ENCODE results near the gene TGFBR1.

TGFBR1 gene

GRCh38 chr9:99155736-99156135 is 50.8 kb downstream of the TGFBR1 start:
- TF ChIP-seq, protein P1, sequence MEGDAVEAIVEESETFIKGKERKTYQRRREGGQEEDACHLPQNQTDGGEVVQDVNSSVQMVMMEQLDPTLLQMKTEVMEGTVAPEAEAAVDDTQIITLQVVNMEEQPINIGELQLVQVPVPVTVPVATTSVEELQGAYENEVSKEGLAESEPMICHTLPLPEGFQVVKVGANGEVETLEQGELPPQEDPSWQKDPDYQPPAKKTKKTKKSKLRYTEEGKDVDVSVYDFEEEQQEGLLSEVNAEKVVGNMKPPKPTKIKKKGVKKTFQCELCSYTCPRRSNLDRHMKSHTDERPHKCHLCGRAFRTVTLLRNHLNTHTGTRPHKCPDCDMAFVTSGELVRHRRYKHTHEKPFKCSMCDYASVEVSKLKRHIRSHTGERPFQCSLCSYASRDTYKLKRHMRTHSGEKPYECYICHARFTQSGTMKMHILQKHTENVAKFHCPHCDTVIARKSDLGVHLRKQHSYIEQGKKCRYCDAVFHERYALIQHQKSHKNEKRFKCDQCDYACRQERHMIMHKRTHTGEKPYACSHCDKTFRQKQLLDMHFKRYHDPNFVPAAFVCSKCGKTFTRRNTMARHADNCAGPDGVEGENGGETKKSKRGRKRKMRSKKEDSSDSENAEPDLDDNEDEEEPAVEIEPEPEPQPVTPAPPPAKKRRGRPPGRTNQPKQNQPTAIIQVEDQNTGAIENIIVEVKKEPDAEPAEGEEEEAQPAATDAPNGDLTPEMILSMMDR (conservative IDR thresholded peaks at IDR 0.05), result no peak
- TF ChIP-seq ZFX (IDR thresholded peaks at IDR 0.05), result no peak
- H3K27ac ChIP-seq, result no peak overlapping the region

- H3K27ac ChIP-seq, result no peak overlapping the region
- TF ChIP-seq, protein P1 (conservative IDR thresholded peaks at IDR 0.05), result no peak
- TF ChIP-seq ZFX (IDR thresholded peaks at IDR 0.05), result no peak
Measured at GRCh38 chr9:99158629-99159028, 53.7 kb downstream of the TGFBR1 start.

GRCh38 chr9:99160173-99160572 is 55.3 kb downstream of the TGFBR1 start:
- TF ChIP-seq, protein P1 (conservative IDR thresholded peaks at IDR 0.05), result no peak
- no peak for TF ChIP-seq ZFX (IDR thresholded peaks at IDR 0.05)
- no peak overlapping the region for H3K27ac ChIP-seq

DNA sequence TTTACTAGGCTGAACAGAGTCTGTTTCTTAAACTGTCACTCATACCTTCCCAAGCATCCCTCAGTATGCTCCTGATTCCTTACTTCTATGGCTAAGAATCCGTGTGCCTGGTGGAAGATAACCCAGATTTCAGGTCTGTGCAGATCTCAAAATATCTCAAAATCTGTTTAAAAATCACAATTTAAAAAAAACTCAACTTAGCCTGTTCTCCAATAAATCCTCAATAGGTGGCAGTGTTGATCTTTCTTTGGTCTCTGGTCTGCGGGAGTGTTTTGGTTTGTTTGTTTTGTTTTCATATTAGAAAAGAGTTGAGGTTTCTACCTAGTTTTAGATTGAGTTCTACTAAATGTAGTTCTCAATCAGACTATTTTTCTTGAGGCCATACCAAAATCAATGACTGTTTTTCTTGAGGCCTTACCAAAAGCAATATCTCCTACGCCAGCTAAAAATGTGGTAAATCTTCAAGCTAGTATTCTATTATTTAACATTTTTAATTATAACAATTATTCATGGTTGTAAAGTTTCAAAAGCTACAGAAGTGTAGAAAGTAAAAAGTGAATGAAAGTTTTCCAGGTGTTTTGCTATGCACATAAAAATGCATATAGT is 57.9 kb downstream of the TGFBR1 start:
- no peak overlapping the region for H3K27ac ChIP-seq
- TF ChIP-seq, protein P1 (conservative IDR thresholded peaks at IDR 0.05), result peak; percentile 80
- no peak for TF ChIP-seq ZFX (IDR thresholded peaks at IDR 0.05)

DNA sequence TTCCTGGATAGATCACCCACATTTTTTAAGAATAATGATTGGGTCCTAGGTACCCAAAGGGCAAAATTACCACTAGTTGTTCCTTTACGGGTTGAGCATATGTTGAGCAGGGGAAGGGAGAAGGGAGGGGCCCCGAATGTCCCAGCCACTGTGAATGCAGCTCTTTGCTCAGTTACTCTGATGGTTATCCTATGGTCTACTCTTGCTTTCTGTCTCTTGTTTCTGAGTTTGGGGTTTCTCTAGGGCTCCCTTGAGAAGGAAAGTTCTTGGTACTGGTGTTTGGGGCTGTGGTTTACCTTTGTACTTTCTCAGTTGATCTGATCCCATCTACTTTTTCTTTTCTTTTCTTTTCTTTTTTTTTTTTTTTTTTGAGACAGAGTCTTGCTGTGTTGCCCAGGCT is 61.2 kb downstream of the TGFBR1 start:
- H3K27ac ChIP-seq, result no peak overlapping the region
- TF ChIP-seq ZFX (IDR thresholded peaks at IDR 0.05), result no peak
- TF ChIP-seq, protein P1 (conservative IDR thresholded peaks at IDR 0.05), result no peak

DNA sequence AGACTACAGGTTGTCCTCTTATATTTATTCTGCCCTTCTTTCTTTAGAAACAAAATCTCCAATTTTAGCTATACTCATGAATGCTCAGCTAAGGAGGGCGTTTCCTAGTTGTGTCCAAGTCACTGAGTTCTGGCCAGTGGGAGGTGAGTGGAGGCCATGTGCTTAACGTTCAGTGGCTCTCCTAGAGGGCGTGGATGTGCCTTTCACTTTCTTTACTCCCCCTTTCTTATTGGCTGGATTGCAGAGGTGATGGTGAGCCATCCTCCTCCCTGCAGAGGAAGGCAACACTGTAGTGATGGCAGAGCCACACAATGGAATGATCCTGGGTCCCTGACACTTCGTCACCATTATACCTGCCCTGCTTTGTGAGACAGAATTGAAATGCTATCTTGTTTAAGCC is 62.2 kb downstream of the TGFBR1 start:
- H3K27ac ChIP-seq, result no peak overlapping the region
- TF ChIP-seq ZFX (IDR thresholded peaks at IDR 0.05), result no peak
- TF ChIP-seq, protein P1 (conservative IDR thresholded peaks at IDR 0.05), result no peak

DNA sequence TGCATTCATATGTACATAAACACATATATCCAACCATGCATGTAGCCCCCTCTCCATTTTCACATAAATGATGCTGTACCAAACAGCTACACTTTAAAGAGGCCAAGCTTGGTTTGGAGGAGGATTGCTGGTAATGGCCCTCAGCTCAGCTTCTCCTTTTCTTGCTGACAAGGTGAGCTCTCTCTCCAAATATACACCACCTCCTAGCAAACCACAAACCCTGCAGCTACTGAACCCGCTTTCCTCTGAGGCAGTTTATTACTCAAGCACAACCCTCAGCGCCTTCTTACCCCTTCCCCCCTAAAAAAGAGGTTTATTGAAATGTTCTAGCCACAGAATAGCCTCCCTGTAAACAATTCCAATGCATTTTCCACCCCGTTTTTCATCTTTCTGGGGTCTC is 62.8 kb downstream of the TGFBR1 start:
- TF ChIP-seq, protein P1 (conservative IDR thresholded peaks at IDR 0.05), result no peak
- TF ChIP-seq ZFX (IDR thresholded peaks at IDR 0.05), result no peak

More for the DNA sequence above, 62.8 kb downstream of the TGFBR1 start:
- no peak overlapping the region for H3K27ac ChIP-seq
